GM19324 (cell line): ENCODE measurements around the gene CCDC116.
"Not testable (repeated sequence)": the region's sequence is repeated elsewhere in the genome, so short reads cannot be mapped to it uniquely, and the experiment has no call there.

Experiments used
- ATAC-seq: cut with Tn5 transposase; IDR thresholded peaks from one replicate; pipeline ENCODE4 v1.9.1; 2021; ENCODE audit warnings: mild to moderate bottlenecking, moderate library complexity; ENCODE audit not compliant: unreplicated experiment, low FRiP score

The CCDC116 gene

GRCh38 chr22:21628386-21629254 is 3.9 kb upstream of the CCDC116 start:
- no peak for ATAC-seq

GRCh38 chr22:21629255-21630149 is 3.1 kb upstream of the CCDC116 start, which contains the start of gene YDJC:
YDJC (minus strand) TSS chr22:21630022; CDS start chr22:21630014, 8 bp downstream.
- peak; percentile 83 for ATAC-seq

GRCh38 chr22:21631025-21631424 is 1.5 kb upstream of the CCDC116 start:
- no peak for ATAC-seq

DNA sequence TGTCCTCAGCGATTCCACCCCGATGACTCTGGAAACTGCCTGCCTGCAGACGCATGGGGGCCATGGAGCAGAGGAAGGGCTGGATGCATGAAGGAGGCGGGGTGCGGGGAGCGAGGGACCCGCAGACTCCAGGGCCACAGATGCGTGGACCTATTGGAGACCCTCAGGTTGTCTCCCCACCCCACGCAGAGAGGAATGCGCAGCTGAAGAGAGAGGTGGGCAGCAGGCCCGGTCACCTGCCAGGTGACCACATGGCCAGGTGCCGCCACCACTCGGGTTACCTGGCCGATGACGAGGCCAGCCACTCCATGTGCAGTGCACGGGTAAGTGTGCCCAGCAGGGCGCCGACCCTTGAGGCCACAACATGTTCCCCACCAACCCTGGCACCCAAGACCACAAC is 371 bp downstream of the CCDC116 start:
- no peak for ATAC-seq

GRCh38 chr22:21633481-21633880 is 921 bp downstream of the CCDC116 start:
- ATAC-seq: no peak

DNA sequence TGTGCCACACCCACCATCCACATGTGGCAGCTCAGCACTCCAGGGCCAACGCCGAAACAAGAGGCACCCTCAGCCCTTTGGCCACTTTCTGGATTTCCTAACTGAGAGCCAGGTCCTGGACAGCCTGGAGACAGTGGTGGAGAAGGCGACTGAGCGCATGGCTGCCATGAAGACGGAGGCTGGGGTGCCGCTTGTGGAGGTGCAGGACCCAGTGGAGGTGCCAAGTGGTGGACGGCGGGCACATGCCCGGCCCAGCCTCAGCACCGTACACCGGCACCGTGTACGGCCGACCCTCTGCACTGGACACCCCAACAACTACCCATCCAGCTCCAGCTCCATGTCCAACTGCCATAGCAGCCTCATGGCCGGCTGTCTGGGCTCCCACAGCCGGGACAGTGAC is 1.5 kb downstream of the CCDC116 start:
- no peak for ATAC-seq

GRCh38 chr22:21634844-21635243 is 2.3 kb downstream of the CCDC116 start:
- no peak for ATAC-seq

DNA sequence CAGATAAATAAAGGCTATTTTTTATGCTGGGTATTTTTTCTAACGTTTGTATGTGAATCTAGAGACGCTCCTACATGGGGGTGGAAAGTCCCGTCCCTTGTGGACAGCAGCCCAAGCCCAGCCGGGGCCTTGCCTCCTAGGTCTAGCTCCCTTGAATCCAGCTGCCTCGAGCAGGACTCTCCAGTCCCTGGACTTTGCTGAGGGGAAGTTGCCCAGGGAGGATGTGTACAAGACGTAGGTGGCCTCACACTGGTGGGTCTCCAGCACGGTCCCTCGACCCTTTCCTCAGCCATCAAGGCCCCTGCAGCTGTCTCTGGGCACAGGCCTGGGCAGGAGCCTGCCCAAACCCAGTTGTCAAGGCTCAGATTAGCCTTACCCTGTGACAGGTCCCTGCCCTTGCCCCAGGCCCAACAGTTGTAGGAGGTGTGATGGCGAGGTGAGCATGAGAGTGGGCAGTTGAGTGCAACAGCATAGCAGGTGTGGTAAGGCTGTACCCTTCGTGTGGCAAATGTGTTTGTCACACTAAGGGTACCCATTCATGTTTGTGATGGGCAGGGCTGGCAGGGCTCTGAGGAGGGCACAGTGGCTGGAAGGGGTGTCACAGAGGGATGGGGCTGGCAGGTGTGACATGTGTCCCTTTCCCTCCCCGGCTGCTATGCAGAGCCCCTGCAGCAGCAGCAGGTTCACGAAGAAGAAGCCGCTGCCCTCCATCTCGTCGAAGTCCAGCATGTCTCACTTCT is 3.4 kb downstream of the CCDC116 start:
- ATAC-seq: no peak

GRCh38 chr22:21636629-21637218 is 4.2 kb downstream of the CCDC116 start:
- no peak for ATAC-seq

GRCh38 chr22:21637450-21637849 is 4.9 kb downstream of the CCDC116 start:
- ATAC-seq: not testable (repeated sequence)

- ATAC-seq: no peak
Measured at GRCh38 chr22:21639359-21639758, 6.8 kb downstream of the CCDC116 start.

- ATAC-seq: no peak
Measured at GRCh38 chr22:21640810-21641209, 8.2 kb downstream of the CCDC116 start.

GRCh38 chr22:21641417-21641788 is 8.8 kb downstream of the CCDC116 start:
- no peak for ATAC-seq

DNA sequence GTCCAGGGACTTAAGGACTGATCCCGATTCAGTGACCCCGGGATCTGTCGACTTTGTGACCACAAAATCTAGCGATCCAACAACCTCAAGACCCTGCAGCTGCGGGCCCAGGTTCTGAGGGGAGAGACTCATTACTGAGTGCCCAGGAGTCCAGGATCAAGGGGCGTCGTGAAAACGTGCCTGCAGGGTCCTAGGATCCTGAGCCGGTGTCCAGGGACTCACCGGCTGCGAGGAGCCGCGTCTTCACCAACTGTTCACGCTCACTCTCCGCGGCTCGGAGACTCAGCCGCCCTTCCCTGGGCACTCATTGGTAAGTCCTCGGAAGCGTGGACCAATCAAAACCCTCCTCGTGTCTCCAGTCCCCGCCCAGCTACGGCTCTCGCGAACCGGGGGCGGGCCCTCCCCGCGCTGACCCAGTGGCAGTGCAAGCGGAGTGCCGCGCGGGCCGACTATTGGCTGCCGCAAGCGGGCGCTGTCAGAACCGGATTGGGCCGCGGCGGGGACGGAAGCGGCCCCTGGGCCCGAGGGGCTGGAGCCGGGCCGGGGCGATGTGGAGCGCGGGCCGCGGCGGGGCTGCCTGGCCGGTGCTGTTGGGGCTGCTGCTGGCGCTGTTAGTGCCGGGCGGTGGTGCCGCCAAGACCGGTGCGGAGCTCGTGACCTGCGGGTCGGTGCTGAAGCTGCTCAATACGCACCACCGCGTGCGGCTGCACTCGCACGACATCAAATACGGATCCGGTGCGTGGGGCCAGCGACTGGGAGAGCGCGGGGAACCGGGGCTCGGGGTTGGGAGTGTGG is 9.4 kb downstream of the CCDC116 start, which contains the start of gene SDF2L1:
SDF2L1 (plus strand) TSS at position 514 of the 795 bp plus-strand sequence; CDS start at position 549, 35 bp downstream.
- ATAC-seq: peak; percentile 88

- no peak for ATAC-seq
Measured at GRCh38 chr22:21642584-21643448, 10.3 kb downstream of the CCDC116 start.

DNA sequence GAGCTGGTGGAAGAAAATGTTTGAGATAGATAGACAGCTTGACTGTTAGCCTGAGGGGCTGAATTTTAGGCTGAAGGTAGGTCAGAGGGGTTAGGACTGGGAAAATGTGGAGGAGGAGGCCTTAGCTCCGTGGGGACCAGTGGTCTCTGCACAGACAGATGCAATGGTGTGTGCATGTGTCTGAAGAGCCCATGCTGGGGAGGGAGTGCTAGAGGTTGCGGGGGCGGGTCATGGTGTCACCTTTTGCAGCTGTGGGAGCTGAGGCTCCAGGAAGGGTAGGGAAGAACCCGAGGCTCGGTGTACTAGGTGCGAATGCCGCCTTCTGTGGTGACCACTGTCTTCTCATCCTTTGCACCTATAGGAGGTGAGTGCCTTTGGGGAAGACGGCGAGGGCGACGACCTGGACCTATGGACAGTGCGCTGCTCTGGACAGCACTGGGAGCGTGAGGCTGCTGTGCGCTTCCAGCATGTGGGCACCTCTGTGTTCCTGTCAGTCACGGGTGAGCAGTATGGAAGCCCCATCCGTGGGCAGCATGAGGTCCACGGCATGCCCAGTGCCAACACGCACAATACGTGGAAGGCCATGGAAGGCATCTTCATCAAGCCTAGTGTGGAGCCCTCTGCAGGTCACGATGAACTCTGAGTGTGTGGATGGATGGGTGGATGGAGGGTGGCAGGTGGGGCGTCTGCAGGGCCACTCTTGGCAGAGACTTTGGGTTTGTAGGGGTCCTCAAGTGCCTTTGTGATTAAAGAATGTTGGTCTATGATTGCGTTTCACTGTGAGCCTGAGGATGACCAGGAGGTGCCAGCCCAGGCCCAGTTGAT is 11.2 kb downstream of the CCDC116 start:
- no peak for ATAC-seq

- ATAC-seq: not testable (repeated sequence)
Measured at GRCh38 chr22:21645513-21645912, 13.0 kb downstream of the CCDC116 start.
